Stimulated activated CD4-positive, alpha-beta T cell treated with anti-CD3 and anti-CD28 coated beads, TNF-alpha, amount 100 ng/mL, for 4 hours (primary cell): ENCODE data around the gene HFE.
A peak's percentile ranks its signal among the peaks of the same experiment; 100 is the strongest.
"Not testable (repeated sequence)": the region's sequence is repeated elsewhere in the genome, so short reads cannot be mapped to it uniquely, and the experiment has no call there.

Source experiments
- DNase-seq, 3 experiments: peaks; one replicate each; pipeline ENCODE4 v3.0.0-alpha.2; 2020; ENCODE audit warnings: low read depth in 3 of 3

HFE gene

GRCh38 chr6:26058477-26059033 is 28.7 kb upstream of the HFE start:
- not testable (repeated sequence) for DNase-seq

GRCh38 chr6:26059941-26060340 is 27.3 kb upstream of the HFE start:
- DNase-seq, result no peak

GRCh38 chr6:26064619-26065257 is 22.5 kb upstream of the HFE start:
- DNase-seq, result no peak

GRCh38 chr6:26065952-26066380 is 21.3 kb upstream of the HFE start:
- DNase-seq, result no peak

GRCh38 chr6:26067367-26067766 is 19.9 kb upstream of the HFE start:
- DNase-seq, result no peak

GRCh38 chr6:26068036-26068435 is 19.2 kb upstream of the HFE start:
- no peak for DNase-seq

- no peak for DNase-seq
Measured at GRCh38 chr6:26071135-26071534, 16.1 kb upstream of the HFE start.

- DNase-seq, result no peak
Measured at GRCh38 chr6:26075063-26075717, 12.0 kb upstream of the HFE start.

- DNase-seq, result not testable (repeated sequence)
Measured at GRCh38 chr6:26078066-26078465, 9.2 kb upstream of the HFE start.

- not testable (repeated sequence) for DNase-seq
Measured at GRCh38 chr6:26081096-26081495, 6.1 kb upstream of the HFE start.

GRCh38 chr6:26086211-26086610 is 1.0 kb upstream of the HFE start:
- DNase-seq, result peak in 1 of 3 experiments; percentile 13

GRCh38 chr6:26088344-26088743 is 1.1 kb downstream of the HFE start:
- no peak for DNase-seq

GRCh38 chr6:26089272-26089671 is 2.0 kb downstream of the HFE start:
- DNase-seq, result no peak

GRCh38 chr6:26092443-26092842 is 5.2 kb downstream of the HFE start:
- DNase-seq, result no peak

- no peak for DNase-seq
Measured at GRCh38 chr6:26094036-26094435, 6.8 kb downstream of the HFE start.

- peak in 2 of 3 experiments; percentile 28 to 56 for DNase-seq
Measured at GRCh38 chr6:26097268-26097875, 10.1 kb downstream of the HFE start.

GRCh38 chr6:26103141-26103769 is 16.0 kb downstream of the HFE start:
- DNase-seq, result no peak

GRCh38 chr6:26103770-26104456 is 16.7 kb downstream of the HFE start:
- DNase-seq, result peak; percentile 65 to 78 (median 77)

GRCh38 chr6:26104457-26105108 is 17.4 kb downstream of the HFE start:
- no peak for DNase-seq

- no peak for DNase-seq
Measured at GRCh38 chr6:26105109-26105730, 18.0 kb downstream of the HFE start.

GRCh38 chr6:26105842-26106241 is 18.6 kb downstream of the HFE start:
- no peak for DNase-seq
